Stimulated activated naive CD8-positive, alpha-beta T cell treated with anti-CD3 and anti-CD28 coated beads, Interleukin-15, Interleukin-2, amounts not matched to agents 100 U/mL and 50 U/mL, for 24 hours (primary cell): ENCODE measurements around the gene GRID1.

Source experiments
- ATAC-seq: fragments of 150-1000 bp; cut with Tn5 transposase; one replicate; pipeline ENCODE4 v1.10.0; 2021
- DNase-seq: peaks from one replicate; pipeline ENCODE4 v3.0.0; 2021

The GRID1 gene

GRCh38 chr10:86062198-86062550, 304.4 kb downstream of the GRID1 start:
- ATAC-seq: no peak

GRCh38 chr10:86061278-86062197, 305.1 kb downstream of the GRID1 start:
- ATAC-seq (no peak), DNase-seq (no peak)

More at GRCh38 chr10:86062198-86062550, 304.4 kb downstream of the GRID1 start:
- DNase-seq: no peak

- ATAC-seq: no peak
- DNase-seq: no peak
Observed at GRCh38 chr10:86060386-86061277, 306.0 kb downstream of the GRID1 start.

GRCh38 chr10:86059892-86060291, 306.7 kb downstream of the GRID1 start:
- no peak for ATAC-seq
- DNase-seq: no peak

- ATAC-seq (no peak), DNase-seq (no peak)
Observed at GRCh38 chr10:86058964-86059363, 307.6 kb downstream of the GRID1 start.

- ATAC-seq (no peak), DNase-seq (no peak)
Observed at GRCh38 chr10:86057708-86058107, 308.9 kb downstream of the GRID1 start.

- no peak for DNase-seq
- ATAC-seq: no peak
Observed at GRCh38 chr10:86056672-86057071, 309.9 kb downstream of the GRID1 start.

GRCh38 chr10:86055928-86056327, 310.7 kb downstream of the GRID1 start:
- ATAC-seq (no peak), DNase-seq (no peak)

GRCh38 chr10:86053675-86054074, 312.9 kb downstream of the GRID1 start:
- ATAC-seq: no peak
- no peak for DNase-seq

- DNase-seq (no peak), ATAC-seq (no peak)
Observed at GRCh38 chr10:86051586-86051985, 315.0 kb downstream of the GRID1 start.

- DNase-seq (no peak), ATAC-seq (no peak)
Observed at GRCh38 chr10:86049442-86049841, 317.2 kb downstream of the GRID1 start.

GRCh38 chr10:86048973-86049372, 317.6 kb downstream of the GRID1 start:
- no peak for ATAC-seq
- DNase-seq: no peak

- DNase-seq (no peak), ATAC-seq (no peak)
Observed at GRCh38 chr10:86048571-86048970, 318.0 kb downstream of the GRID1 start.

GRCh38 chr10:86047588-86047987, 319.0 kb downstream of the GRID1 start:
- DNase-seq (peak; percentile 14), ATAC-seq (peak; percentile 87)

GRCh38 chr10:86046845-86047460, 319.6 kb downstream of the GRID1 start:
- ATAC-seq (peak; percentile 65), DNase-seq (peak; percentile 5)

GRCh38 chr10:86045896-86046295, 320.7 kb downstream of the GRID1 start:
- ATAC-seq: no peak
- DNase-seq: no peak

- DNase-seq (no peak), ATAC-seq (no peak)
Observed at GRCh38 chr10:86044029-86044428, 322.6 kb downstream of the GRID1 start.

GRCh38 chr10:86043236-86043635, 323.4 kb downstream of the GRID1 start:
- ATAC-seq (no peak), DNase-seq (no peak)

GRCh38 chr10:86042161-86042560, 324.4 kb downstream of the GRID1 start:
- DNase-seq (no peak), ATAC-seq (no peak)

GRCh38 chr10:86041116-86041515, 325.5 kb downstream of the GRID1 start:
- DNase-seq (no peak), ATAC-seq (no peak)

GRCh38 chr10:86038371-86038770, 328.2 kb downstream of the GRID1 start:
- ATAC-seq: no peak

GRCh38 chr10:86037096-86037495, 329.5 kb downstream of the GRID1 start:
- no peak for ATAC-seq
- DNase-seq: no peak

More at GRCh38 chr10:86038371-86038770, 328.2 kb downstream of the GRID1 start:
- no peak for DNase-seq

- ATAC-seq (no peak), DNase-seq (no peak)
Observed at GRCh38 chr10:86036544-86036831, 330.1 kb downstream of the GRID1 start.
